Epithelial cell of prostate (primary cell): ENCODE data around the gene SCN1B.
"Not testable (repeated sequence)": the region's sequence is repeated elsewhere in the genome, so short reads cannot be mapped to it uniquely, and the experiment has no call there.

Experiments used
- DNase-seq: peaks from one replicate; pipeline ENCODE4 v3.0.0-alpha.2; 2011; ENCODE audit warnings: low read depth, low spot score
- H3K27ac ChIP-seq: fragments of 450-650 bp; 2 replicates; pipeline ENCODE4 v1.5.1; 2017; ENCODE audit warnings: mild to moderate bottlenecking

Gene SCN1B

DNA sequence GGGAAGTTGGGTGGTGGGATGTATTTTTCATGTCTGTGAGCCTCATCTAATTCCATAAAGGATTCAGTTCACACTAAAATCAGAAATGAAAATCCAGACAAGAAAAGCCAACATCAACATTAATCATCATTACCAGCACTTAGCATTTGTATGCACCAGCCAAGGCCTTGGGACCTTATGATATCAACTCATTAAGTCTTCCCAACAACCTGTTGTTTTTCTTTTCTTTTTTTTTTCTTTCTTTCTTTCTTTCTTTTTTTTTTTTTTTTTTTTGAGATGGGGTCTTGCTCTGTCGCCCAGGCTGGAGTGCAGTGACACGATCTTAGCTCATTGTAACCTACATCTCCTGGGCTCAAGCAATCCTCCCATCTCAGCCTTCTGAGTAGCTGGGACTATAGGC lies 20.4 kb downstream of the SCN1B start:
- H3K27ac ChIP-seq, DNase-seq: not testable (repeated sequence)

DNA sequence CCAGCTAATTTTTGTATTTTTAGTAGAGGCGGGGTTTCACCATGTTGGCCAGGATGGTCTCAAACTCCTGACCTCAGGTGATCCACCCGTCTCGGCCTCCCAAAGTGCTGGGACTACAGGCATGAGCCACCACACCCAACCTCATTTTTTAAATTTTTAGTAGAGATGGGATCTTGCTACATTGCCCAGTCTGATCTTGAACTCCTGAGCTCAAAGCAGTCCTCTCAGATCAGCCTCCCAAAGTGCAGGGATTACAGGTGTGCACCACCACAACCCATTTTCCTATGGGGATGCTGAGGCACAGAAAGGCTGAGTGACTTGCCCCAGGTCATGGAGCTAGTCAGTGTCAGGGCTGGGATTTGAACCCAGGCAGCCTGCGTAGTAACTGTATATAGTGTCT lies 21.0 kb downstream of the SCN1B start:
- not testable (repeated sequence) for H3K27ac ChIP-seq, DNase-seq

DNA sequence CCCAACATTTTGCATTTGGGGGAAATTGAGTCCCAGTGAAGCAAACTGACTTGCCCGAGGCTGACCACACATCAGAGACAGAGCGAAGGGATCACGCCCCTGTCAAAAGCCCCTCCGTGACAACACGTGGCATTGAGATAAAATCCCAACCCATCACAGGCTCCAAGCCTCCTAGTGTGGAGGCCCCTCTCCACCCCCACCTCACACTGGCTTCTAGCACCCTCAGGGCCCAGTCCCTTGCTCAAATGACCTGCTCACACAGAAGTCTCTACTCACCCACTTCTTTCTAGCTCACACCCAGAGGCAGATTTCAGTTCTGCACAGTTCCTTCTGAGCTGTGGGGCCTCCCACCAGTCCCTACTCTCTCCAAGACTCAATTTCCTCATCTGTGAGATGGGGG lies 21.5 kb downstream of the SCN1B start:
- no peak for DNase-seq
- H3K27ac ChIP-seq: no peak overlapping the region

DNA sequence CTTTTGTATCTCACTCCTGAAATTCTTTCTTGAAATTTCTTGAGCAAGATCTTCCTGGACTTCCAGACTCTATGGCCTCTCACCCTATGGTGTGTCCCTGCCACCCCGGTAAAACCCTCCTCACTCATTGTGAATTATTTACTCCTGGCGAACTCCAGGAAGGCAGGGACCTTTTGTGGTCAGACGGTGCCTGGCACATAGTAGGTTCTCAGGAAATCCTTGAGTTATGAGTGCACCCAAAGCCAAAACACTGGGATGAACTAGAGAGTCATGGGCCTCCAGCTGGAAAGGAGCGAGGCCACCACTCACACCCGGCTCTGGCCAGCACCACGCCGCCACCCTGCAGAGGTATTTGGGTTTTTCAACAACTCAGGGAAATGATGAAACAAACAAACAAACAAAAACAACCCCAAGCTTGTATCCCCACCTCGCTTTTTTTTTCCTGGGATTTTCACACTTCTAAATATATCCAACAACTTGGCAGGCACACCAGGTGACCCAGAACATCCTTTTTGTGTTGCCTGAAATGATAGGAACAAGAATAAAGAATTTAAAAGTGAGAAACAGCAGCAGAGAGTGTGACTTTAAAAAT lies 22.4 kb downstream of the SCN1B start:
- H3K27ac ChIP-seq: no peak overlapping the region
- DNase-seq: no peak

DNA sequence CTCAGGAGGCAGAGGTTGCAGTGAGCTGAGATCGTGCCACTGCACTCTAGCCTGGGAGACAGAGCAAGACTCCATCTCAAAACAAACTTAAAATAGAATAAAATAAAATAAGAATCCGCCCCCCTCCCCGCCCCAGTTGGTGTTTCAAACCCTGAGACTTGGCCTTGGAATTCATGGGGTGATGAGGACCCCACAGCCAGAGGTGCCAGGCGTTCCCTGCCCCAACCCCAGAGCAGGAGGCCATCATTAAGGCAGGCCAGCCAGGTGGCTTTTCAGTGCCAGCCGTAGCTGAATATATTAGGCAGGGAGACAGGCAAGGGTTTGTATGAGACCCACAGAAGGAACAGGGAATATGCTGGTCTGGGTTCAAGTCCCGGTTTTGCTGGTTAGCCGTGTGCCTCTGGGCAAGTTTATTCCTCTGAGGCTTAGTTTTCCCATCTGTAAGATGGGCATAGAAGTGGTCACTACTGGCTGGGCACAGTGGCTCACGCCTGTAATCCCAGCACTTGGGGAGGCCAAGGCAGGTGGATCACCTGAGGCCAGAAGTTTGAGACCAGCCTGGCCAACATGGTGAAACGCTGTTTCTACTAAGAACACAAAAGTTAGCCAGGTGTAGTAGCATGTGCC lies 23.5 kb downstream of the SCN1B start:
- DNase-seq: no peak
- no peak overlapping the region for H3K27ac ChIP-seq

DNA sequence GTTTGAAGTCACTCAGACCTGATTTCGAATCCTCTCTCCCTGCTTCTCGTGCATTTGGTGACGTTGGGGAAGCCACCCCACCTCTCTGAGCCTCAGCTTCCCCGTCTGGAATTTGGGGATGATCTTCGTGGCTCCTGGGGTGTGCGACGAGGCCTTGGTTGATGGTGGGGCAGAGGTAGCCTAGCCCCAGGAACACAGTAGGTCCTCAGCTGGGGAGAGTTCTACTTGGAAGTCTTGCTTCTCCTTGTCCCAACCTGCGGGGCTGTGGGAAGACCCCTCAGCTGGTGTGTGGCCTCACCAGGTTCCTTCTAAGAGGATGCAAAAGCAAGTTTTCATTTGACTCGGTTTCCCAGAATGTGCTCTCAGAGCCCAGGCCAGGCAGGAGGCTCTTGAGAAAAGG lies 24.4 kb downstream of the SCN1B start:
- H3K27ac ChIP-seq: no peak overlapping the region
- no peak for DNase-seq

DNA sequence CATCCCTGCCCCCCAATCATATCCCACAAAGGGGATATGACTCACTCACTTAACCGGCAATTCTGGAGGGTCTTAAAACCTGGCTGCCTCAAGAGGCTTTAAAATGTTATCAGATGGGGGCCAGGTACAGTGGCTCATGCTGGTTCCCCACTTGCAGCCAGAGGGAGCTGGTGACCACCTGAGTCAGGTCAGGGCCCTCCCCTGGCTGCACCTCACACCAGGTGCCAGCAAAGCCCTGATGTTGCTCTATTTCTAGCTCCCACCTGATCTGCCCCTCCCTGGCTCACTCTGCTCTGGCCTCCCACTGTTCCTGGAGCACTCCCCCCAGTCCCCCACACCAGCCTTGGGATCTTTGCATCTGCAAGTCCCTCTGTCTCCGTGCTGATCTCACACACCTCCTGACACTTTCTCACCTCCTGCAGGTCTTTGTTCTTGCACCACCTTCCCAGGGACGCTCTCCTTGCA lies 25.5 kb downstream of the SCN1B start:
- no peak for DNase-seq
- no peak overlapping the region for H3K27ac ChIP-seq

DNA sequence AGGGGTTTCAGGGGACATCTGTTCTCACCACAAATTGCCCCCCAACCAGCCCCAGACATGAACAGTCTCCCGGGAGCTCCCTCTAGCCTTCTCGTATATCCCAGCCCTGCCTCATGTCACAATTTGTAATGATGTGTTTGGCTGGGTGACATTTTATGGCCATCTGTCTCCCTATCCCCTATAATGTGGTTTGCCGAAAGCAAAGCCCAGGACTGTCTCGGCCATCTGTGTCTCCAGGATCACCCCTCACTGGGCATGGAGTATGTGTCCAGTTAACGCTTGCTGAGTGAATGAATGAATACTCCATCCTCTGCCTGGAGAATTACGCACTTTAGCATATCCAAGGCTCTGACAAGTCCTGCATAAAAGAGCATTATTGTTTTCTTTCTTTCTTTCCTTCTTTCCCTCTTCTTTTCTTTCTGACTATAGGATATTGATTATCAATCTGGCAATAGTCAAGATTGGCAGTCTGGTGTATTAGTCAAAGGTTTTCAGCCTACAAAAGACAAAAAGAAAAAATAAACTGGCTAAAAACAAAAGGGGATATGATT lies 26.3 kb downstream of the SCN1B start:
- no peak for DNase-seq

DNA sequence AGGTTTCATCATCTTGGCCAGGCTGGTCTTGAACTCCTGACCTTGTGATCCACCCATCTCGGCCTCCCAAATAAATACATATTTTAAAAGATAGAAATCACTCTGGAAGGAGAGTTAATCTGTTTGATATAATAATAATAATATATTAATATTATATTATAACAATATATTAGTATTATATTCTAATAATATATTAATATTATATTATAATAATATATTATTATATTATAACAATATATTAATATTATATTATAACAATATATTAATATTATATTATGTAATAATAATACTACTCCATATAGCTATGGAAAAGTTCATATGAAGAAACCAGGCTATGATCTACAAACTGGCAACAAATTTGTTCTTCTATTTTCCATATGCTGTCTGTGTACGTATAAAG lies 28.1 kb downstream of the SCN1B start:
- no peak for DNase-seq
- no peak overlapping the region for H3K27ac ChIP-seq

More for the DNA sequence above, 26.3 kb downstream of the SCN1B start:
- no peak overlapping the region for H3K27ac ChIP-seq

DNA sequence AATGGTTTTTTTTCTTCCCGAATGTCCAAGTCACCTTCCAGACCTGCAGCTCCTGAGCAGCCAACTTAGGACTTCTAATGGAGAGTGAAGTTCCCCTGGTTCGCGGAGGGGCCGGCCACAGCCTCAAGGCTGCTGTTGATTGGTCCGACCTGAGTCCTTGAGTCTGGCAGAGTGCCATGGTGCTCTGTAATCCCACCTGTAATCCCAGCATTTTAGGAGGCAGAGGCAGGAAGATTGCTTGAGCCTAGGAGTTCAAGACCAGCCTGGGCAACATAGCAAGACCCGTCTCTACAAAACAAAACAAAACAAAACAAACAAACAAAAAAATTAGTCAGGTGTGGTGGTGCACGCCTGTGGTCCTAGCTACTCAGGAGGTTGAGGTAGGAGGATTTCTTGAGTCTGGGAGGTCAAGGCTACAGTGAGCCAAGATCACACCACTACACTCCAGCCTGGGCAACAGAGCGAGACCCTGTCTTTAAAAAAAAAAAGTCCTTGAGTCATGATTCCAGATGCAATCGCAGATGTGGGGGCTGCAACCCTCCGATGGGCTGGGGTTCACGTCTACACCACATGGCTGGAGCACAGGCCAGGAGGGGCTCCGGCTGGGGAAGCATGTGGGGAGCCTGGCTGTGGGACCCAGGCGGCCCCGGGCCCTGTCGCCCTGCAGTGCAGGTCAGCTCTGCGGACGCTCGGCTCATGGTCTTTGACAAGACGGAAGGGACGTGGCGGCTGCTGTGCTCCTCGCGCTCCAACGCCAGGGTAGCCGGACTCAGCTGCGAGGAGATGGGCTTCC lies 28.9 kb downstream of the SCN1B start:
- DNase-seq: no peak
- no peak overlapping the region for H3K27ac ChIP-seq

DNA sequence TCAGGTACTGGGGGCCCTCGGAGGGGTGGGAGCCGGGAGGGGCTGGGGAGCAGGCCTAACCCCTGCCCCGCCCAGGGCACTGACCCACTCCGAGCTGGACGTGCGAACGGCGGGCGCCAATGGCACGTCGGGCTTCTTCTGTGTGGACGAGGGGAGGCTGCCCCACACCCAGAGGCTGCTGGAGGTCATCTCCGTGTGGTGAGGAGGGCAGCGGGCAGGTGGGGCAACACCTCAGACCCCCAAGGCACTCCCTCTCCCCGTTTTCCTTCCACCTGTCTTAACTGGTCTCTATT lies 29.5 kb downstream of the SCN1B start:
- no peak overlapping the region for H3K27ac ChIP-seq
- DNase-seq: no peak

DNA sequence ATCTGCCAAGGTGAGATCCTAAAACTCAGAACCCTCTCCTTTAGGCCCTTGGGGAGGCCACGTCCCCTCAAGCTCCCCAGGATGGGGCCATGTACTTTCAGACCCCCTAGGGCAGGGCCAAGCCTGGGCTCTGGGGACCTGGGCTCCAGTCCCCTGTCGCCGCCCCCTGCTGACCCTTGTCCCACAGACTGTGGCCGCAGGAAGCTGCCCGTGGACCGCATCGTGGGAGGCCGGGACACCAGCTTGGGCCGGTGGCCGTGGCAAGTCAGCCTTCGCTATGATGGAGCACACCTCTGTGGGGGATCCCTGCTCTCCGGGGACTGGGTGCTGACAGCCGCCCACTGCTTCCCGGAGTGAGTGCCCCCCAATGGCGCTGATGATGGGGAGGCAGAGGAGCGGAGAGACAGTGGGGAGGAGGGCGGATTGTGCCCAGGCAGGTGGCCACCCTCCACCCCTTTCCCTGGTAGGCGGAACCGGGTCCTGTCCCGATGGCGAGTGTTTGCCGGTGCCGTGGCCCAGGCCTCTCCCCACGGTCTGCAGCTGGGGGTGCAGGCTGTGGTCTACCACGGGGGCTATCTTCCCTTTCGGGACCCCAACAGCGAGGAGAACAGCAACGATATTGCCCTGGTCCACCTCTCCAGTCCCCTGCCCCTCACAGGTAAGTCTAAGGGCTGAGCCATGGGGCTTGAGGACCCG lies 30.0 kb downstream of the SCN1B start:
- H3K27ac ChIP-seq: no peak overlapping the region
- DNase-seq: no peak

DNA sequence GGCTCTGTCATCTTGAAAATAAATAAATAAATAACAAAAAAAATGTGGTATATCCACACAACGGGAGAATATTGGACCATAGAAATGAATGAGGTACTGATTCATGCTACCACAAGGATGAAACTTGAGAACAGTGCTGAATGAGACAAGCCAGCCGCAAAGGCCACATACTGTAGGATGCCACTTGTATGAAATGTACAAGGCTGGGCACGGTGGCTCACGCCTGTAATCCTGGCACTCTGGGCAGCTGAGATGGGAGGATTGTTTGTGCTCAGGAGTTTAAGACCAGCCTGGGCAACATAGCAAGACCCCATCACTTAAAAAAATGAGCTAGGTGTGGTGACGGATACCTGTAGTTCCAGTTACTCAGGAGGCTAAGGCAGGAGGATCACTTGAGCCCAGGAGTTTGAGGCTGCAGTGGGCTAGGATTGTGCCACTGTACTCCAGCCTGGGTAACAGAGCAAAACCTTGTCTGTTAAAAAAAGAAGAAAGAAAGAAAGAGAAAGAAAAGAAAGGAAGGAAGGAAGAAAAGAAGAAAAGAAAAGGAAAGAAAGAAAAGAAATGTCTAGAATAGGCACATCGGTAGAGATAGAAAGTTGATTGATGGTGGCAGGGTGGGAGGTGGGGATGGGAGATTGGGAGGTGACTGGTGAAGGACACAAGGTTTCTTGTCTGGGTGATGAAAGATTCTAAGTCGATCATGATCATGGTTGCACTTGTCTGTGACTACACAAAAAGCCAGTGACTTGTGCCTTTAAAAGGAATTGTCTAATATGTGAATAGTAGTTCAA lies 31.5 kb downstream of the SCN1B start:
- no peak for DNase-seq
- no peak overlapping the region for H3K27ac ChIP-seq

DNA sequence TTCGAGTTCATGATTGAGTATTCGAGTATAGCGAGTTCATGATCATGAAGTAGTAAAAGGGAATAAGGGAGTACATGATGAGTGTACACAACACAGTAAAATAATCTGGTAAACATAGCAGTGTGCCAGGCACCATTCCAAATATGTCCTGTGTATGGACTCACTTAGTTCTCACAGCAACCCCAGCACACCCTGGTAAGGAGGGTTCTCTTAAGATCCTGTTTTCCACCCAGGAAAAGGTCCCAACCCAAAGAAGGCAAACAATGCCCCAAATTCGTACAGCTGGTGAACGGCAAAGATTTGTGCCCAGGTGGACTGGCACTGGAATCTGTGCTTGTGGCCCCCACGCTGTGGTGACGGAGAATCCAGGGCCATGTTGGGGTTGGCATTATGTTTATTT lies 32.7 kb downstream of the SCN1B start:
- no peak overlapping the region for H3K27ac ChIP-seq
- DNase-seq: no peak

DNA sequence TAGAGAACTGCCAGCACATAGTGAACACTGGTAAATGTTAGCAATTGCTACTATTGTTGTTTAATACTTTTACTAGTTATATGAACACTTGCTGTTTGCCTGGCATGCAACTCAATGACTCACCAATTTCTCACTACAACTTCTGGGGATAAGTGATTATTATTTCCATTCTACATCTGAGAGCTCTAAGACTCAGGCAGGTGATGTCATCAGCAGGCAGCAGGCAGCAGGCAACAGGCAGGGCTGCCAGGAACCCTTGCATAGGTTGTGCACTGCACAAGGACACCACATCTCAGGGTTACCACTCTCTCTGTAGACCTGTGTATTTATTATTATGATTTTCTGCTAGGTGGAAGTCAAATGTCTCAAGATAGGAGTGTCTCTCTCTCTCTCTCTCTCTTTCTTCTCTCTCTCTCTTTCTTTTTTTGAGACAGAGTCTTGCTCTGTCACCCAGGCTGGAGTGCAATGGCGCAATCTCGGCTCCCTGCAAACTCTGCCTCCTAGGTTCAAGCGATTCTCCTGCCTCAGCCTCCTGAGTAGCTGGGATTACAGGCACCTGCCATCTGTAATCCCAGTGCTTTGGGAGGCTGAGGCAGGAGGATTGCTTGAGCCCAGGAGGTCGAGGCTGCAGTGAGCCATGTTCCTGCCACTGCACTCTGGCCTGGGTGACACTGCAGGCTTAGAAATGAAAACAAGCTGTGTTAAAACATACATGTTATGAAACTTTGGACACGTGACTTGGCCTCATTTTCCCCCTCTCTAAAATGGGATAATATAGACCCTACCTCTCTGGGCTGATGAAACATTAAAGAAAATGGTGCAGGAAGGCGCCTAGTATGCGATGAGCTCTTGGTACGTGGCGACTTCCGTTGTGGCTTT lies 33.9 kb downstream of the SCN1B start:
- peak; percentile 58 for DNase-seq

DNA sequence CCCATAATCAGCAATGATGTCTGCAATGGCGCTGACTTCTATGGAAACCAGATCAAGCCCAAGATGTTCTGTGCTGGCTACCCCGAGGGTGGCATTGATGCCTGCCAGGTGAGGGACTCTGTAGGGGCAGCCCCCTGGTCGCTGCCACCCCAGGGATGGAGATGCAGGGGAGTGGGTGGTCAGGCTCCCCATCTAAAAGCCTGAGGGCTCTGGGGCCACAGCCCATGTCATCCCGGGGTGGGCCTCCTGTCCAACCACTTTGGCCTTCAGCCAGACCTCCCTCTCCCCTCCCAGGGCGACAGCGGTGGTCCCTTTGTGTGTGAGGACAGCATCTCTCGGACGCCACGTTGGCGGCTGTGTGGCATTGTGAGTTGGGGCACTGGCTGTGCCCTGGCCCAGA lies 35.3 kb downstream of the SCN1B start:
- no peak overlapping the region for H3K27ac ChIP-seq
- no peak for DNase-seq

More for the DNA sequence above, 33.9 kb downstream of the SCN1B start:
- no peak overlapping the region for H3K27ac ChIP-seq

DNA sequence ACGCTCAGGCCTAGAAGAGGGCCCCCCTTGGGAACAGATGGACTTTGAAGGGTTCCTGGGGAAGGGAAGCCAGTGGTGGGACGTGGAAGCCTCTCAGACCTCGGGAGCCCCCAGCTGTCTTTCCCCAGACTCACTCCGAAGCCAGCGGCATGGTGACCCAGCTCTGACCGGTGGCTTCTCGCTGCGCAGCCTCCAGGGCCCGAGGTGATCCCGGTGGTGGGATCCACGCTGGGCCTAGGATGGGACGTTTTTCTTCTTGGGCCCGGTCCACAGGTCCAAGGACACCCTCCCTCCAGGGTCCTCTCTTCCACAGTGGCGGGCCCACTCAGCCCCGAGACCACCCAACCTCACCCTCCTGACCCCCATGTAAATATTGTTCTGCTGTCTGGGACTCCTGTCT lies 35.9 kb downstream of the SCN1B start:
- H3K27ac ChIP-seq: no peak overlapping the region

DNA sequence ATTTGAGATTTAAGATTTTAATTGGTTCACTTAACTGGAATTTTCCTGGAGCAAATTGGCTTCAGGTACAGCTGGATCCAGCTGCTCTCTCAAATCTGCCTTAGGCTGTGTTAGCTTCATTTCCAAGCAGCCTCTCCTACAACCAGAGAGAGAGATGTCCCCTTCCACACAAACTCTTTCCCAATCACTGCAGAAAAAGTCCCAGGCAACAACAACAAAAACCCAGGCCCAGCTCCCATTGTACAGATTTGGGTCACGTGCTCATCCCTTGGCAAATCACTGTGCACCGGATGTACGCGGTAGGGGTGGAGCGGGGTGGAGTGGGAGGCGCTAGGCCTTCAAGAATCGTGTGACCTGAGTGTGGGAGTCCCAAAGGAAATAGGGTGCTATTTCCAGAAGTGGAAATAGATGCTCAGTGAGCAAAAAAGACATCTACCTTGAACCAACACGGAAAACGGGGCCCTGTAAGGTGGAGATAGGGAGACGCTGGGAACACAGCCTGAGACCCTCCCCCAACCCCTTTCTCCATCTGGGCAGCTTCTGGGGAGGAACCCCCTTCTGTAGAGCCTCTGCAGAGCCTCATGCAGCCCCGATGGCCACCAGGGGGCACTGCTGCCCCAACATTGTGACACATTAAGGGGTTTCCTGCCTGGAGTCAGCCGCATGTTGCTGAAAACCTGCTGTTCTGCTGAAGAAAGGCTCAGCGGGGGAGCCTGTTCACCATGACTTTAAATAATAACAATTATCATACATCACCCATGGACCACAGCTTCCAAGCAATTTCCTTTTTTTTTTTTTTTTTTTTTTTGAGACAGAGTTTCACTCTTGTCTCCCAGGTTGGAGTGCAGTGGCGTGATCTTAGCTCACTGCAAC lies 36.7 kb downstream of the SCN1B start:
- H3K27ac ChIP-seq: no peak overlapping the region
- DNase-seq: no peak

More for the DNA sequence above, 35.9 kb downstream of the SCN1B start:
- DNase-seq: no peak
